Measurements from ENCODE around the gene USP44.

USP44 gene

DNA sequence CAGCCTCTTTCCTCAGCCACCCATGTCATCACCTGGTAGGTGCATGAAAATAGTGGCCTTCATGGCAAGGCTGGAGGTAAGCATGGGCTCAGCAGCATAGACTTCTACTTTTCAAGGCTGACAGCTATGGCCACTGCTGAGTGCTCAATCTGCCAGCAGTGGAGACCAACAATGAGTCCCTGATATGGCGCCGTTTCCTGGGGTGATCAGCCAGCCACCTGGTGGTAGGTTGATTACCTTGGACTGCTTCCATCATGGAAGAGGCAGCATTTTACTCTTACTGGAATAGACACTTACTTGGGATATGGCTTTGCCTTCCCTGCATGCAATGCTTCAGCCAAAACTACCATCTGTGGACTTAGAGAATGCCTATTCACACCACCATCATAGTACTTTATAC is 39.5 kb upstream of the USP44 start:
- POLR2A ChIA-PET (ENCODE audit: low non-redundant PET) = no interaction called here
- TF ChIP-seq, protein P1, sequence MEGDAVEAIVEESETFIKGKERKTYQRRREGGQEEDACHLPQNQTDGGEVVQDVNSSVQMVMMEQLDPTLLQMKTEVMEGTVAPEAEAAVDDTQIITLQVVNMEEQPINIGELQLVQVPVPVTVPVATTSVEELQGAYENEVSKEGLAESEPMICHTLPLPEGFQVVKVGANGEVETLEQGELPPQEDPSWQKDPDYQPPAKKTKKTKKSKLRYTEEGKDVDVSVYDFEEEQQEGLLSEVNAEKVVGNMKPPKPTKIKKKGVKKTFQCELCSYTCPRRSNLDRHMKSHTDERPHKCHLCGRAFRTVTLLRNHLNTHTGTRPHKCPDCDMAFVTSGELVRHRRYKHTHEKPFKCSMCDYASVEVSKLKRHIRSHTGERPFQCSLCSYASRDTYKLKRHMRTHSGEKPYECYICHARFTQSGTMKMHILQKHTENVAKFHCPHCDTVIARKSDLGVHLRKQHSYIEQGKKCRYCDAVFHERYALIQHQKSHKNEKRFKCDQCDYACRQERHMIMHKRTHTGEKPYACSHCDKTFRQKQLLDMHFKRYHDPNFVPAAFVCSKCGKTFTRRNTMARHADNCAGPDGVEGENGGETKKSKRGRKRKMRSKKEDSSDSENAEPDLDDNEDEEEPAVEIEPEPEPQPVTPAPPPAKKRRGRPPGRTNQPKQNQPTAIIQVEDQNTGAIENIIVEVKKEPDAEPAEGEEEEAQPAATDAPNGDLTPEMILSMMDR (conservative IDR thresholded peaks at IDR 0.05; ENCODE audit: low read depth) = no peak
- no peak for DNase-seq (ENCODE audit: low spot score)
- CTCF ChIA-PET = no interaction called here
- H3K27ac ChIP-seq = no peak overlapping the region

DNA sequence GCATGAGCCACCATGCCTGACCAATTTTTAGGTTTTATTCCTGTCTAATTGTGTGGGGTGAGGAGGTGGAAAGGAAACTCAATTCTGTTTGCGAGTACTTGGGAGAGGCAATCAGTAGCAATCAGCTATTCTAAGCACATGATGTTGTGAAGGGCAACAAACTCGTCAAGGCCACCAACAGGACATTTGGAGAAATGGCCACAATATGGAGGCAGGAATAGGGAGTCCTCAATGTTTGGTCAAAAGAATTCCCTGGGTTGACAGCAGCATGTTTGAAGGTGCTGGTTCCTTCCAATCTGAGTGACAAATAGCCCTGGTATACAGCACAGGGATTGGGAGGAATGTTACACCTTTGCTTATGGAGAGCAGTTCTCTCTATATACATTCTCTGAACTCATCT is 32.7 kb upstream of the USP44 start:
- CTCF ChIA-PET = interaction anchor here (0.6 to 1.4 kb wide), 4 partner anchors 11 to 245 kb away, joined by 3 to 8 read pairs (median 4); no protein-coding TSS in a partner anchor
- H3K27ac ChIP-seq = no peak overlapping the region
- POLR2A ChIA-PET (ENCODE audit: low non-redundant PET) = no interaction called here

DNA sequence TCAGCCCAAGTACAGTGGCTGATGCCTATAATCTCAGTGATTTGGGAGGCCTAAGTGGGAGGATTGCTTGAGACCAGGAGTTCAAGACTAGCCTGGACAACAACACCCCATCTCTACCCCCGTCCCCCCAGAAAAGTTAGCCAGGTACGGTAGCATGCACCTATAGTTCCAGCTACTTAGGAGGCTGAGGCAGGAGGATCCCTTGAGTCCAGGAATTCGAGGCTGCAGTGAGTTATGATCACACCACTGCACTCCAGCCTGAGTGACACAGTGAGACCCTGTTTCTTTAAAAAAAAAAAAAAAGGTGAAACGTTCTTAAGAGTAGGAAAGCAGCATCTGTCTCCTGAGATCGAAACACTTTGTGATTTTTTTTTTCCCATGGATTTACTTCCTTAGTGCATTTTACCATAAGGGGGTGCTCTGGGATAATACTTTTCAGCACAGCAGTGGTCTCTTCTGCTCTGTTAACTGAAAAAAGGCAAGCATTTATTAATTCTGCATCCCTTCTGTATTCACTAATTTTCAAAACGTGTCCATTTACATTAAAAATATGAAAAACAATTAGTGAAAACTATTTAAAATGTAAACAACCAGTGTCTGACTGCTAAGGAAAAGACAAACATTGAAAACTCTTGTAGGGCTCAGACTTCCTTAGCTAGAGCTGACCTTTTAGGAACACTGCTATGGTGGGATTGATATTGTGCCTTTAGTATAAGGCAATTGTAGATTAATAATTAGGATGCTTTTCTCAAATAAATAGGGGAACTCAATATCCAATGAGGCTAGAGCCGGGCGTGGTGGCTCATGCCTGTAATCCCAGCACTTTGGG is 31.2 kb upstream of the USP44 start:
- CTCF ChIA-PET = interaction anchor here (0.6 to 1.5 kb wide), 10 partner anchors 46 to 267 kb away, joined by 3 to 8 read pairs (median 4); no protein-coding TSS in a partner anchor

More for the DNA sequence above, 32.7 kb upstream of the USP44 start:
- TF ChIP-seq, protein P1 (conservative IDR thresholded peaks at IDR 0.05; ENCODE audit: low read depth) = no peak
- DNase-seq (ENCODE audit: low spot score) = no peak

DNA sequence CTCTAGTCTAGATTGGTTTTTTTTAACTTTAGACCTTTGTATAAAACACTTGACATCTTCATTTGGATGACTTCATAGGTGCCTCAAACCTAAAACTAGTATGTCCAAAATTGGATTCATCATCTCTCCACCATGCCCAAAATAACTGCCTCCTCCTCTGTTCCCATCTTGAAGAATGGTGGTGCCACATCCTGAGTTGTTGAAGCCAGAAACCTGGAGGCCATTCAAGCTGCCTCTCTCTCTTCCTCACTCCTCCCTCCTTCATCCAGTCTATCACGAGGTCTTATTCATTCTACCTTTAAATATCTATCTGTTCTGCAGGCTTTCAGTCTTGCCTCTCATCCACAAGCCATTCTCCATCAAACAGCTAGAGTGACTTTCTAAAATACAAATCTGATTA is 26.5 kb upstream of the USP44 start:
- TF ChIP-seq, protein P1 (conservative IDR thresholded peaks at IDR 0.05; ENCODE audit: low read depth) = no peak
- DNase-seq (ENCODE audit: low spot score) = no peak
- CTCF ChIA-PET = interaction anchor here (0.8 kb wide), 1 partner anchor 341 kb away, joined by 3 read pairs; no protein-coding TSS in a partner anchor
- no peak overlapping the region for H3K27ac ChIP-seq
- POLR2A ChIA-PET (ENCODE audit: low non-redundant PET) = no interaction called here

More for the DNA sequence above, 31.2 kb upstream of the USP44 start:
- DNase-seq (ENCODE audit: low spot score) = peak; percentile 38
- POLR2A ChIA-PET (ENCODE audit: low non-redundant PET) = no interaction called here
- H3K27ac ChIP-seq = no peak overlapping the region
- TF ChIP-seq, protein P1 (conservative IDR thresholded peaks at IDR 0.05; ENCODE audit: low read depth) = peak; percentile 67

DNA sequence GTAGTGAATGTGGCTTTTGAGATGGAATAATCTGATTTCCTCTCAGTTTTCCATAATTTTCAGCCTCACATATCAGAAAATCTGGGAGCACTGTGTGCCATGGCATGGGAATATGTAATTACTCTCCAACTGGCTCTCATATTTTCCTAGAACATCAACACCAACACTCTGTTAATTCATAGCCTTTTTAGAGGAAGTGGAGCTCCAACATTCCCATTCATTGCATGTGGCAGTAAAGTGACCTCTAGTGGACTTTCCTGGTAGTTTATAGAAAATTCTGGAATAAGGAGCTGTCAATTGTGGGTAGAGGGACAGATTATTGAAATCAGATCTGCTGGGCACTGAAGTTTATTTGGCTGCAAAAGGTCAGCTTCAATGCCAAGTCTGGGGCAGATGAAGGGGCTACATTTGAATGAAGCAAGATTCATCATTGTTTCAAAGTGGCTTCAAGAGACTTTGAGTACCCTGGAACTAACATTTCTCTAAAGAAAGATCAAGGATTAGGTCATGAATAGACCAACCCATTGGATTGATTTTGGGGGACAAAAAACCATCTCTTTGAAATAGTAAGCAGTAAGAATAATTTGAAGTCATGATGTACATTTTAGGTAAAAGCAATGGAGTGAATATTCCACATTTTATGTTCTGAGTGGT is 23.6 kb upstream of the USP44 start:
- no peak overlapping the region for H3K27ac ChIP-seq
- CTCF ChIA-PET = interaction anchor here (0.6 to 1.1 kb wide), 8 partner anchors 35 to 528 kb away, joined by 3 to 6 read pairs (median 4); no protein-coding TSS in a partner anchor
- POLR2A ChIA-PET (ENCODE audit: low non-redundant PET) = no interaction called here
- TF ChIP-seq, protein P1 (conservative IDR thresholded peaks at IDR 0.05; ENCODE audit: low read depth) = peak; percentile 79
- peak; percentile 62 for DNase-seq (ENCODE audit: low spot score)

DNA sequence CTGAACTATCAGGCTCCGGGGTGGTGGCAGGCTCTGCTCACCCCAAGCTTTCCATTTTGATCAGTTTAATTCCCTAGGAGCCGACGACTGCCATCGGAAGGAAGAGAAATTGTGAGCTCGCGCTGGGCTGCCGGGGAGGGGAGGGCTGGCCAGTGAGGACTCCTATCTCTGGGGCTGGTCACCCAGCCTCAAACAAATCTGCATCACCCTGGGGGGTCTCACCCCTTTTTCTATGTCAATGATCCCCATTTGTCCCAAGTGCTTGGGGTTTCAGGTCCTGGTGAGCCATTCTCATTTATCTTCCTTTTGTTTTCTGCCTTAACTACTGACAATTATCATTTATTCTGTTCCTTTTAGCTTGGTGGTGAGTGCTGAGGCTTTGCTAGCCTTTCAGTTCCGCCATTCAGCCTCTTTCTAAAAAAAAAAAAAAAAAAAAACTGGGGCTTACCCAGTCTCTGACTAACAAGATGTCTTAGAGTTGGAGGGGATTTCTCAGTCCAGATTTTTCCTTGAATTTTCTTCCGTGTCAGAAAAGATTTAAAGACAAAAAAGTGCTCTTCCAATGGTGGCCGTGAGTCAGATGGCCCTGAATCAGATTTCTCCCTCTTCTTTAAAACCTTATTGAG is 22.8 kb upstream of the USP44 start:
- no peak overlapping the region for H3K27ac ChIP-seq
- DNase-seq (ENCODE audit: low spot score) = no peak
- TF ChIP-seq, protein P1 (conservative IDR thresholded peaks at IDR 0.05; ENCODE audit: low read depth) = no peak
- ChIA-PET CTCF (interaction anchor here (0.6 to 1.1 kb wide), 2 partner anchors 221 to 392 kb away, joined by 4 to 6 read pairs; no protein-coding TSS in a partner anchor), POLR2A (ENCODE audit: low non-redundant PET) (no interaction called here)

Measured in RWPE1 (cell line).